PC-9 (cell line): ENCODE results near the gene PSMB7.

Source experiments
- CTCF ChIP-seq: fragments of 200-600 bp; sonication (generic); conservative IDR thresholded peaks from 2 replicates; pipeline ENCODE4 v1.6.1; 2017; ENCODE audit warnings: mixed run types, antibody characterized with exemption, mild to moderate bottlenecking, moderate library complexity
- EZH2 ChIP-seq: fragments of 200-600 bp; sonication (generic); IDR thresholded peaks from 2 replicates; pipeline ENCODE4 v1.8.0; 2017; ENCODE audit warnings: antibody characterized with exemption, low read depth

- TF ChIP-seq EZH2 (no peak), CTCF (no peak)
Measured at GRCh38 chr9:124437086-124437485, 21.8 kb upstream of the PSMB7 start.
